Spleen (tissue), 10 donors: ENCODE results near the gene ZNF646. TPM values are rescaled to one million over a fixed set of nuclear protein-coding genes. Genes with fewer than 3 reads are reported as not detected.

Source experiments
- polyA plus RNA-seq, 3 donors: library from polyadenylated mRNA; stranded (reverse); fragments of 200-250 nt; gene quantifications; one replicate each; pipeline ENCODE4 v1.2.1, GENCODE V29; 2013
- total RNA-seq, 7 donors: library from RNA; depleted of rRNA in 3 of 7; stranded (reverse); fragments of >200 nt in 3 of 7; fragmentation: NEBNext Ultra II Directional in 4 of 7; extraction: Animal tissue kit (Norgen Biotek cat#: 25700) in 4 of 7; gene quantifications; one replicate each; pipeline versions ENCODE4 v1.1.0 to v1.2.1, GENCODE V29; 2016 to 2021
- donor health status: healthy with polysubstance abuse.
- donor health status: DM: no; HTN: no; CAD: no; lungs with moderate emphysema.
- donor health status: DM: no; HTN: no; CAD: no.
- donor health status: Bipolar disorder and iron deficiency.
- donor health status: healthy.
- donor health status: DM: no; HTN: no; CAD: no.
- donor health status: DM: yes; HTN: yes; CAD: no.

The ZNF646 gene
- total and polyA plus RNA-seq, 10 donors = 3.2 to 28.4 (median 24.4) TPM

Other genes starting within 250 kb of the ZNF646 start
- gene BCL7C, start 180.3 kb upstream of the ZNF646 start, total RNA-seq = 10 to 100 TPM; 15.5 to 24.3 (median 21.6) TPM
- 10 to 100 TPM; 35.6 to 38.7 (median 37.8) TPM for gene BCL7C, start 180.3 kb upstream of the ZNF646 start, polyA plus RNA-seq
- gene CTF1, start 177.8 kb upstream of the ZNF646 start, total RNA-seq = 1 to 10 TPM in 5 of 7 donors, under 1 TPM in 1, not detected in 1; 0.68 to 3.3 (median 1.4) TPM
- 1 to 10 TPM in 2 of 3 donors, under 1 TPM in 1; 0.61 to 1.3 (median 1.1) TPM for gene CTF1, start 177.8 kb upstream of the ZNF646 start, polyA plus RNA-seq
- gene FBXL19, start 150.8 kb upstream of the ZNF646 start, total RNA-seq = 10 to 100 TPM; 12.4 to 21.0 (median 17.8) TPM
- gene FBXL19, start 150.8 kb upstream of the ZNF646 start, polyA plus RNA-seq = 10 to 100 TPM in 1 of 3 donors, 1 to 10 TPM in 2; 4.3 to 24.7 (median 5.5) TPM
- gene ORAI3, start 125.4 kb upstream of the ZNF646 start, total RNA-seq = 10 to 100 TPM; 20.7 to 44.8 (median 29.8) TPM
- gene ORAI3, start 125.4 kb upstream of the ZNF646 start, polyA plus RNA-seq = 10 to 100 TPM; 22.2 to 26.2 (median 22.5) TPM
- 10 to 100 TPM; 10.1 to 24.9 (median 19.8) TPM for gene SETD1A, start 116.7 kb upstream of the ZNF646 start, total RNA-seq
- 10 to 100 TPM in 1 of 3 donors, 1 to 10 TPM in 2; 4.8 to 15.0 (median 8.8) TPM for gene SETD1A, start 116.7 kb upstream of the ZNF646 start, polyA plus RNA-seq
- gene HSD3B7, start 89.2 kb upstream of the ZNF646 start, total RNA-seq = 10 to 100 TPM; 11.0 to 24.5 (median 18.6) TPM
- 10 to 100 TPM in 1 of 3 donors, 1 to 10 TPM in 2; 5.3 to 19.4 (median 6.7) TPM for gene HSD3B7, start 89.2 kb upstream of the ZNF646 start, polyA plus RNA-seq
- 1 to 10 TPM in 5 of 7 donors, under 1 TPM in 2; 0.46 to 4.2 (median 1.8) TPM for gene STX1B, start 63.8 kb upstream of the ZNF646 start, total RNA-seq
- 1 to 10 TPM in 1 of 3 donors, under 1 TPM in 2; 0.29 to 1.2 (median 0.43) TPM for gene STX1B, start 63.8 kb upstream of the ZNF646 start, polyA plus RNA-seq
- gene STX4, start 40.9 kb upstream of the ZNF646 start, total RNA-seq = 100 to 1,000 TPM in 2 of 7 donors, 10 to 100 TPM in 5; 54.0 to 118 (median 75.7) TPM
- 100 to 1,000 TPM in 2 of 3 donors, 10 to 100 TPM in 1; 55.3 to 135 (median 131) TPM for gene STX4, start 40.9 kb upstream of the ZNF646 start, polyA plus RNA-seq
- gene ZNF668, start 182 bp upstream of the ZNF646 start, total RNA-seq = 10 to 100 TPM in 3 of 7 donors, 1 to 10 TPM in 4; 8.9 to 12.5 (median 9.2) TPM
- 1 to 10 TPM; 6.2 to 9.8 (median 6.4) TPM for gene ZNF668, start 182 bp upstream of the ZNF646 start, polyA plus RNA-seq
- gene PRSS53, start 14.5 kb downstream of the ZNF646 start, total RNA-seq = 1 to 10 TPM; 2.3 to 6.0 (median 2.8) TPM
- gene PRSS53, start 14.5 kb downstream of the ZNF646 start, polyA plus RNA-seq = 1 to 10 TPM; 1.6 to 2.6 (median 1.9) TPM
- gene VKORC1, start 20.4 kb downstream of the ZNF646 start, total RNA-seq = 10 to 100 TPM; 33.4 to 74.2 (median 48.2) TPM
- gene VKORC1, start 20.4 kb downstream of the ZNF646 start, polyA plus RNA-seq = 10 to 100 TPM; 23.5 to 56.6 (median 55.1) TPM
- 10 to 100 TPM; 36.9 to 55.7 (median 40.2) TPM for gene BCKDK, start 34.0 kb downstream of the ZNF646 start, total RNA-seq
- 10 to 100 TPM; 15.0 to 27.5 (median 17.4) TPM for gene BCKDK, start 34.0 kb downstream of the ZNF646 start, polyA plus RNA-seq
- gene KAT8, start 43.2 kb downstream of the ZNF646 start, total RNA-seq = 10 to 100 TPM; 63.2 to 94.8 (median 85.2) TPM
- gene KAT8, start 43.2 kb downstream of the ZNF646 start, polyA plus RNA-seq = 10 to 100 TPM; 48.7 to 63.6 (median 56.5) TPM
- not detected for gene PRSS8, start 61.3 kb downstream of the ZNF646 start, total RNA-seq
- under 1 TPM; 0.07 to 0.19 (median 0.15) TPM for gene PRSS8, start 61.3 kb downstream of the ZNF646 start, polyA plus RNA-seq
- gene PRSS36, start 75.6 kb downstream of the ZNF646 start, total RNA-seq = 1 to 10 TPM in 4 of 7 donors, under 1 TPM in 2, not detected in 1; 0.70 to 2.0 (median 1.3) TPM
- 1 to 10 TPM; 1.5 to 2.6 (median 2.0) TPM for gene PRSS36, start 75.6 kb downstream of the ZNF646 start, polyA plus RNA-seq
- gene FUS, start 105.7 kb downstream of the ZNF646 start, total RNA-seq = 100 to 1,000 TPM; 119 to 474 (median 284) TPM
- gene FUS, start 105.7 kb downstream of the ZNF646 start, polyA plus RNA-seq = 100 to 1,000 TPM; 225 to 694 (median 516) TPM
- 100 to 1,000 TPM in 2 of 7 donors, 10 to 100 TPM in 5; 68.0 to 135 (median 90.1) TPM for gene PYCARD, start 128.3 kb downstream of the ZNF646 start, total RNA-seq
- 100 to 1,000 TPM; 109 to 117 (median 114) TPM for gene PYCARD, start 128.3 kb downstream of the ZNF646 start, polyA plus RNA-seq
- under 1 TPM in 4 of 7 donors, not detected in 3; 0.05 to 0.26 (median 0.15) TPM for gene TRIM72, start 139.7 kb downstream of the ZNF646 start, total RNA-seq
- under 1 TPM; 0.06 to 0.15 (median 0.09) TPM for gene TRIM72, start 139.7 kb downstream of the ZNF646 start, polyA plus RNA-seq
- not detected for gene PYDC1, start 142.7 kb downstream of the ZNF646 start, total RNA-seq
- gene PYDC1, start 142.7 kb downstream of the ZNF646 start, polyA plus RNA-seq = 1 to 10 TPM in 1 of 3 donors, under 1 TPM in 1, not detected in 1; 0.72 to 2.7 TPM
- 100 to 1,000 TPM in 2 of 7 donors, 10 to 100 TPM in 5; 38.5 to 154 (median 77.7) TPM for gene ITGAM, start 185.6 kb downstream of the ZNF646 start, total RNA-seq
- gene ITGAM, start 185.6 kb downstream of the ZNF646 start, polyA plus RNA-seq = 10 to 100 TPM in 2 of 3 donors, 1 to 10 TPM in 1; 4.3 to 14.9 (median 11.8) TPM